Activated T-cell treated with anti-CD3 and anti-CD28 coated beads, Interleukin-2, amount 50 U/mL, for 4 hours (primary cell): ENCODE data around the gene MRPL40. TPM values are rescaled to one million over a fixed set of nuclear protein-coding genes. Genes with fewer than 3 reads are reported as not detected.
"Not testable (repeated sequence)": the region's sequence is repeated elsewhere in the genome, so short reads cannot be mapped to it uniquely, and the experiment has no call there.

Experiments used
- ATAC-seq, 2 donors: fragments of 200-7000 bp; cut with Tn5 transposase; one replicate each; pipeline ENCODE4 v1.10.0; 2021
- DNase-seq: peaks from one replicate; pipeline ENCODE4 v3.0.0-alpha.2; 2020
- H3K27me3 Mint-ChIP-seq: one replicate; pipeline ENCODE4 v1.8.0; 2021; ENCODE audit warnings: low read depth, mixed read lengths
- H3K36me3 Mint-ChIP-seq: one replicate; pipeline ENCODE4 v1.8.0; 2022; ENCODE audit warnings: mixed read lengths; ENCODE audit not compliant: insufficient read depth
- H3K4me1 Mint-ChIP-seq: one replicate; pipeline ENCODE4 v1.8.0; 2021; ENCODE audit warnings: low read depth, mixed read lengths
- H3K4me3 Mint-ChIP-seq: one replicate; pipeline ENCODE4 v1.8.0; 2021; ENCODE audit warnings: mild to moderate bottlenecking, moderate library complexity, mixed read lengths
- H3K9me3 Mint-ChIP-seq: one replicate; pipeline ENCODE4 v1.8.0; 2021; ENCODE audit warnings: mixed read lengths
- total RNA-seq, 3 donors: library from RNA; stranded (reverse); gene quantifications; one replicate each; pipeline ENCODE4 v1.2.1, GENCODE V29; 2021

The MRPL40 gene
- total RNA-seq, 3 donors from 2014 or later, result 35.9 to 41.4 (median 39.2) TPM

GRCh38 chr22:19419464-19420178, 12.7 kb upstream of the MRPL40 start:
- H3K4me1 Mint-ChIP-seq, result peaks cover 64% of the 10 kb centered on the region
- ATAC-seq, result peak; percentile 97 to 98
- no peak for DNase-seq
- no peaks in the 10 kb centered on the region for H3K9me3 Mint-ChIP-seq
- H3K27me3 Mint-ChIP-seq, result no peaks in the 10 kb centered on the region
- H3K36me3 Mint-ChIP-seq, result peaks cover 4% of the 10 kb centered on the region
- H3K4me3 Mint-ChIP-seq, result peak overlapping the region; percentile 22

DNA sequence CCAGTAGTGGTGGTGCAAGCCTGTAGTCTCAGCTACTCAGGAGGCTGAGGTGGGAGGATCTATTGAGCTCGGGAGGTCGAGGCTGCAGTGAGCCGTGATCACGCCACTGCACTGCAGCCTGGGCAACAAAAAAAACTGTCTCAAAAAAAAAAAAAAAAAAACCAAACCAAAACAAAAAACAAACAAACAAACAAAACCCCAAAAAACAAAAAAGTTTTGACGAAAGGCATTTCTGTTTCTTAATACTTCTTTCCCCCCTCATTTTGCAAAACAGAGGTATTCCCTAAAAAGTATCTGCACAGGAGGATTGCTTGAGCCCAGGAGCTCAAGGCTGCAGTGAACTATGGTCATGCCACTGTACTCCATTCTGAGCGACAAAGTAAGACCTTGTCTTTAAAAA, 12.0 kb upstream of the MRPL40 start:
- Mint-ChIP-seq H3K4me3 (peak overlapping the region; percentile 22), H3K9me3 (no peaks in the 10 kb centered on the region), H3K36me3 (peaks cover 4% of the 10 kb centered on the region), H3K4me1 (peaks cover 71% of the 10 kb centered on the region), H3K27me3 (no peaks in the 10 kb centered on the region)
- no peak for ATAC-seq
- no peak for DNase-seq

DNA sequence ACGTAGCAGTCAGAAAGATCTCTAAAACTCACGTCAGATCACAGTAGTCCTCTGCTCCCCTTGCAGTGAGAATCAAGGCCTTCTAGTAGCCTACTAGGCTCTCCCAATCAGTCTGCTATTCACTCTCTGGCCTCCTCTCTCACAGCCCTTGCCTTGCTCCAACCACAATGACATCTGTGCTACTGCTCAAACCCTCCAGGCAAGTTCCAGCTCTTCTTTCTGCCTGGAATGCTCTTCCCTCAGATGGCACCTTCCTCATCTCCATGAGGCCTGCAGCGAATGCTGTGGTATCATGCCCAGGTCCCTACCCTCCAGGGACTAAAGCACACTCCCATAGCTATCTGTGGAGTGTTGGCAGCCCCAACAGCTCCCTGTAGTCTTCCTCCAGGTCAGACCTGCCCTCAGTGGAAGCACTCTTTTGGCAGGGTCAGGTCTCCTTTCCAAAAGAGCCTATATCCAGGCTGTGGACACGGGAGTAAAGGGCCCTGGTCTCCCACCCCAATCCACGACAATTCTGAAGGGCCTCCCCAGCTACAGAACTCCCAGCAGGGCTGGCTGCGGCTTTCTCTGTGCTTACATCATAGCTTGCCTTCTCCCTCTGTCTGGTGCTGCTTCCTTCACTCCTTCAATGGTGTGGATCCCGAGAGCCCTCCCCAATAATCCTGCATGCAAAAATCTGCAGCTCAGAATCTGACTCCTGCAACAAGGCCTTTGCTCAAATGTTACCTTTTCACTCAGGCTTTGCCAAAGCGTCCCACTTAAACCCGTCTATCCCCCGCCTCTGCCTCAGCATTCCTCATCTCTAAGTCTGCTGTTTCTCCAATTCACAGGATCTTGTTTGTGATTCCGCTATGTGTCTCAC, 9.7 kb upstream of the MRPL40 start:
- no peaks in the 10 kb centered on the region for H3K9me3 Mint-ChIP-seq
- ATAC-seq (no peak), DNase-seq (no peak)
- no peaks in the 10 kb centered on the region for H3K27me3 Mint-ChIP-seq
- H3K4me3 Mint-ChIP-seq, result no peak overlapping the region
- H3K4me1 Mint-ChIP-seq, result peaks cover 82% of the 10 kb centered on the region
- peaks cover 13% of the 10 kb centered on the region for H3K36me3 Mint-ChIP-seq

- ATAC-seq, result no peak
- H3K9me3 Mint-ChIP-seq, result no peaks in the 10 kb centered on the region
- DNase-seq, result no peak
- H3K4me1 Mint-ChIP-seq, result peaks cover 80% of the 10 kb centered on the region
- no peaks in the 10 kb centered on the region for H3K27me3 Mint-ChIP-seq
- no peak overlapping the region for H3K4me3 Mint-ChIP-seq
- H3K36me3 Mint-ChIP-seq, result peaks cover 11% of the 10 kb centered on the region
Measured at GRCh38 chr22:19424186-19424500, 8.2 kb upstream of the MRPL40 start.

GRCh38 chr22:19429950-19430889, 2.1 kb upstream of the MRPL40 start:
- no peaks in the 10 kb centered on the region for H3K27me3 Mint-ChIP-seq
- DNase-seq (no peak), ATAC-seq (no peak)
- peaks cover 55% of the 10 kb centered on the region for H3K4me1 Mint-ChIP-seq
- peaks cover 10% of the 10 kb centered on the region for H3K36me3 Mint-ChIP-seq
- H3K4me3 Mint-ChIP-seq, result peak overlapping the region; percentile 84
- H3K9me3 Mint-ChIP-seq, result no peaks in the 10 kb centered on the region

DNA sequence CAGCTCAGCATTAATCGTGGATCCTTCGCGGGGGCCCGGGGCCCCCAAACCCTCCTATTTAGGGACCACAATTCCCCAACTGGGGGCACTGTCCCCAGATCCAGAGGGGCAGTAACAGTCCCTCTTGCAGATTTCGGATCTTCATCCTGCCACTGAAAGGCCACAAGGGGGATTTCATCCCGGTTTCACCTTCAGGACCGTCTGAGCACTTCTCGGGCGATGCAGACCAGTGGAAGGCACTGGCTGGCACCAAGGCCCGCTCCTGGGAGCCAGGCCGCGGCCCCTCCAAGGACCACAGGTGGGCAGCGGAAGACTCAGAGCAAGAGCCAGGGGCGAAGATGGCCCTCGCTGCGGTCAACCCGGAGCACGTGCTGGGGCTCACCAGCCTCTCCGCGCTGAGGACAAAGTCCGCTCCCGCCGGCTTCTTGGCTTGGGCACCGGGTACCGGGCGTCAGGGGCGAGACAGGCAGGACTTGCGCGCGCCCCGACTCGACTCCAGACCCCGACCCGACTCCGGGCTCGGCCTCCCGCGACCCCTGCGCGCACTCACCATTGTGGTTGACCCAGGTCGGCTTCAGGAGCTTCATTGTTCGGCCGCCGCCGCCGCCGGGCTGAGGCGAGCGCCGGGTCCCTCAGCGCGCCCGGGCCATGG, 1.3 kb upstream of the MRPL40 start:
- ATAC-seq, result no peak
- Mint-ChIP-seq H3K9me3 (no peaks in the 10 kb centered on the region), H3K27me3 (no peaks in the 10 kb centered on the region), H3K4me3 (peak overlapping the region; percentile 84), H3K4me1 (peaks cover 54% of the 10 kb centered on the region), H3K36me3 (peaks cover 10% of the 10 kb centered on the region)
- DNase-seq, result no peak

DNA sequence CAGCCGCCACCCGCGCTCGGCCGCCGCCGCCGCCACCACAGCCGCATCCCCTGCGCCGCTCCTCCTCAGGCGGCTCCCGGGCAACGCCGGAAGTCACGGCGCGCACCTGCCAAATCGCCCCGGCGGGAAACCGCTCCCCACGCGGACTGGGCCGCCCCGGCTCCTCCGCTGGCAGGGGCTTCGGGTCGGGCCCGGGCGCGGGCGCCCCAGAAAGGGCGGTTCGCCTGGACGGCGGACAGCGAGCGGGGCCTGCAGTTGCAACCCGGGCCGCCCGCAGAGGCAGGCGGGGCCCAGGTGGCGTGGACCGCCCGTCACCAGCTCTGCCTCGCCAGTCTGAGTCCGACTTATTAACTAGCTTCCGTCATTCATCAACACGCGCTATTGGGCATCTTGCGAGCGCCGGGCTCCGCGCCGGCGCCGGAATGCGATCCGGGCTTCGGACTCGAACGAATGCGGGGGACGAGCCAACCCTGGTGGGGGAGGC, 654 bp upstream of the MRPL40 start, which contains the start of gene HIRA:
HIRA (minus strand) TSS at position 85 of the 484 bp plus-strand sequence. CDS start 257 bp downstream, outside the sequence.
- DNase-seq, result peak; percentile 83

GRCh38 chr22:19434401-19434800, 2.1 kb downstream of the MRPL40 start:
- no peak for DNase-seq
- H3K4me1 Mint-ChIP-seq, result peaks cover 29% of the 10 kb centered on the region
- no peak for ATAC-seq
- peaks cover 8% of the 10 kb centered on the region for H3K36me3 Mint-ChIP-seq
- no peaks in the 10 kb centered on the region for H3K27me3 Mint-ChIP-seq
- H3K4me3 Mint-ChIP-seq, result peak overlapping the region; percentile 84
- no peaks in the 10 kb centered on the region for H3K9me3 Mint-ChIP-seq

More for the DNA sequence above, 654 bp upstream of the MRPL40 start, which contains the start of gene HIRA:
- H3K27me3 Mint-ChIP-seq, result no peaks in the 10 kb centered on the region
- peaks cover 6% of the 10 kb centered on the region for H3K36me3 Mint-ChIP-seq
- H3K4me1 Mint-ChIP-seq, result peaks cover 47% of the 10 kb centered on the region
- ATAC-seq, result peak; percentile 76 to 78
- H3K9me3 Mint-ChIP-seq, result no peaks in the 10 kb centered on the region
- H3K4me3 Mint-ChIP-seq, result peak within 1 kb of the TSS; percentile 84

DNA sequence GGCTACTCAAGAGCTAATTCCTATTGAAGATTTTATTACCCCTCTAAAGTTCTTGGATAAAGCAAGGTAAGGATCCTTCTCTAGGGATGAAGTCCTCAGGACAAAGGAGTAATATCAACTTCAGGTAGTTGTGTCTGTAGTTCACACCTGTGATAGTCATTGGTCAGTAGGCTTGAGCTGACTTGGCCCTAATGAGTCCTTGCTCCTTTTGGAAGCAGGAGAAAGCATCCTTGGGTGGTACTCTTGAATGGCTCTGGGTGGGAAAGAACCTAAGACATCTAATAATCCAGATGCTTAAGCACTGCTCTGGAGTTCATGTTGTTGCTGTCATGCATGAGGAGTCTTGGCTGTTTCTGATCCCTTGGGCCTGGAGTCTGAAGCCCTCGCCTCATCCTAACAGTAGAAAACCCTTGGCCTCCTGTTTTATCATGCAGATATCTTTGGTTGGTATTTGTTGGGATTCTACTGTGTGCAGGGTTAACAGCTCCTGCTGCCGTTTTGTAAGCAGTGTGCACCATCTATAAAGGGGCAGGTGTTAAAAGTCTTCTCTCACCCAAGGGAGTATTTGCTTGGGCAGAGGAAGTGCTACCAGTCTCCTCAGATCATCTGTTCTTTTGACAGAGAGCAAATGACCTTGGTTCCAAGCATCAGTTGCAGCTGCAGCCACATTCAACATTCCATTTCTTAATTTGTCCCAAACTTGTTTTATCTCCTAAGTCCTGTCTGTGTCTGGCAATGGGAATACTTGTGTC, 2.7 kb downstream of the MRPL40 start:
- no peak for ATAC-seq
- no peak overlapping the region for H3K4me3 Mint-ChIP-seq
- peaks cover 23% of the 10 kb centered on the region for H3K4me1 Mint-ChIP-seq
- H3K9me3 Mint-ChIP-seq, result no peaks in the 10 kb centered on the region
- DNase-seq, result no peak
- H3K27me3 Mint-ChIP-seq, result no peaks in the 10 kb centered on the region
- H3K36me3 Mint-ChIP-seq, result peaks cover 8% of the 10 kb centered on the region

DNA sequence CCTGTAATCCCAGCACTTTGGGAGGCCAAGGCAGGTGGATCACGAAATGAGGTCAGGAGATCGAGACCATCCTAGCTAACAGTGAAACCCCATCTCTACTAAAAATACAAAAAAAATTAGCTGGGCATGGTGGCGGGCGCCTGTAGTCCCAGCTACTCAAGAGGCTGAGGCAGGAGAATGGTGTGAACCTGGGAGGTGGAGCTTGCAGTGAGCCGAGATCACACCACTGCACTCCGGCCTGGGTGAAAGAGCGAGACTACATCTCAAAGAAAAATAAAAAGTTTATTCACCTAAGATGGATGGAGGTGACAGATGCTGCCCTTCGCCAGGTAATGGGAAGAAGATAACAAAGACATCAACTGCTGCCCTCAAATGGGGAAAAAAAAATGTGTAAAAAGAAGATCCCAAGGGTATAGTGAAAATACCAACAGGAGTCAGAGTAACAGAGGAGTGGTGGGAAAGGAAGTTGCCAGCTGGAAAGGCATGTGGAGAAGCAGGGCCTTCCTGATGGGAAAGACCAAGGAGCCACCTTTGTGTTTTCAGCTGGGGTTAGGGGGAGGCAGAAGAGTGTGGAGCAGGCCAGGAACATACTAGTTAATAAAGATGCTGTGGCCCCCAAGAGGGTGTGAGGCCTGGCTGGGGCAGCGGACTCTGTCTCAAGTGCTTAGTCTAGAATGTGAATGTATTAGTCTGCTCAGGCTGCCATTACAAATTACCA, 4.3 kb downstream of the MRPL40 start:
- H3K27me3 Mint-ChIP-seq, H3K4me3 Mint-ChIP-seq, H3K36me3 Mint-ChIP-seq, DNase-seq, ATAC-seq, H3K9me3 Mint-ChIP-seq: not testable (repeated sequence)
- peaks cover 17% of the 10 kb centered on the region for H3K4me1 Mint-ChIP-seq

DNA sequence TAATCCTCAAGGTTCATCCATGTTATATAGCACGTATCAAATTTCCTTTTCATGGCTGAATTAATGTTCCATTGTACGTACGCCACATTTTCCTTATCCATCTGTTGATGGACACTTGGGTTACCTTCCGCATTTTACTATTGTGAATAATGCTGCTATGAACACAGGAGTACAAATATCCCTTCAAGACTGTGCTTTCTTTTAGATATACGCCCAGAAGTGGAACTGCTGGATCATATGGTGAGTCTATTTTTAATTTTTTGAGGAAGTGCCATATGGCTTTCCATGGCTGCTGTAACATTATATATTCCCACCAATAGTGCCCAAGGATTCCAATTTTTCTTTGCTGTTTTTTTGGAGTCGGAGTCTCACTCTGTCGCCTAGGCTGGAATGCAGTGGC, 6.0 kb downstream of the MRPL40 start:
- peaks cover 15% of the 10 kb centered on the region for H3K4me1 Mint-ChIP-seq
- H3K36me3 Mint-ChIP-seq, result peaks cover 11% of the 10 kb centered on the region
- ATAC-seq (no peak), DNase-seq (no peak)
- H3K4me3 Mint-ChIP-seq, result no peak overlapping the region
- H3K27me3 Mint-ChIP-seq, result no peaks in the 10 kb centered on the region
- no peaks in the 10 kb centered on the region for H3K9me3 Mint-ChIP-seq

- DNase-seq (no peak), ATAC-seq (no peak)
- H3K9me3 Mint-ChIP-seq, result no peaks in the 10 kb centered on the region
- H3K36me3 Mint-ChIP-seq, result peaks cover 12% of the 10 kb centered on the region
- no peak overlapping the region for H3K4me3 Mint-ChIP-seq
- H3K27me3 Mint-ChIP-seq, result no peaks in the 10 kb centered on the region
- H3K4me1 Mint-ChIP-seq, result peaks cover 17% of the 10 kb centered on the region
Measured at GRCh38 chr22:19440411-19441195, 8.3 kb downstream of the MRPL40 start.
